ENCODE results near the gene KRT7. TPM values are rescaled to one million over a fixed set of nuclear protein-coding genes. Genes with fewer than 3 reads are reported as not detected.

Gene KRT7
- total and polyA plus RNA-seq, 2 donors (not counting 1 experiment from before 2014, with no cell fraction given): not detected

GRCh38 chr12:52224151-52224550, 8.9 kb upstream of the KRT7 start:
- Histone ChIP-seq H4K20me1 (ENCODE audit: control insufficient read depth, insufficient read depth, low read length, poor library complexity, severe bottlenecking) (no peaks in the 10 kb centered on the region), H3K9ac (ENCODE audit: low read length) (no peak overlapping the region), H3K27ac (ENCODE audit: low read length in 2 of 2) (no peak overlapping the region), H3K4me1 (ENCODE audit: control insufficient read depth in 2 of 2, insufficient read depth in 2 of 2, low read length in 2 of 2) (no peaks in the 10 kb centered on the region), H3K27me3 (replicated peaks in 1 of 4; ENCODE audit: control extremely low read depth in 1 of 4, control insufficient read depth in 3 of 4, insufficient read depth in 4 of 4, low read length in 3 of 4) (peaks cover 0 to 14% (median 13%) of the 10 kb centered on the region in 4 experiments), H3K36me3 (replicated peaks in 1 of 2; ENCODE audit: control extremely low read depth in 1 of 2, control insufficient read depth in 1 of 2, extremely low read depth in 1 of 2, insufficient read depth in 2 of 2, low read length in 1 of 2) (no peaks in the 10 kb centered on the region), H2AFZ (ENCODE audit: insufficient read depth, low read depth, low read length, poor library complexity, severe bottlenecking) (no peak overlapping the region), H3K4me2 (replicated peaks; ENCODE audit: low read depth, low read length, poor library complexity, severe bottlenecking) (no peak overlapping the region), H3K79me2 (ENCODE audit: control insufficient read depth, insufficient read depth, low read length) (no peaks in the 10 kb centered on the region), H3K9me3 (ENCODE audit: control extremely low read depth in 1 of 3, control insufficient read depth in 2 of 3, insufficient read depth in 1 of 3, low read length in 2 of 3) (peaks cover 0 to 3% (median 0%) of the 10 kb centered on the region in 3 donors), H3K4me3 (ENCODE audit: control extremely low read depth in 1 of 5, extremely low read depth in 1 of 5, insufficient read depth in 1 of 5, low read depth in 2 of 5, low read length in 4 of 5) (no peak overlapping the region)
- intact Hi-C loops (cut with micrococcal nuclease): no loop called here
- H3K4me1 Mint-ChIP-seq: no peaks in the 10 kb centered on the region
- no peak overlapping the region for H3K27ac Mint-ChIP-seq
- no peak for DNase-seq
- 92% methylated on average over 2 of the region's 3 CpGs for WGBS (ENCODE audit: insufficient coverage)
- H3K4me3 Mint-ChIP-seq: no peak overlapping the region
- no peak for ATAC-seq (ENCODE audit: low read depth)
- H3K9me3 Mint-ChIP-seq (ENCODE audit: insufficient read depth): no peaks in the 10 kb centered on the region
- ChIA-PET CTCF (no interaction called here), POLR2A (no interaction called here)
- H3K27me3 Mint-ChIP-seq: peaks cover 42% of the 10 kb centered on the region
- no peak for TF ChIP-seq EZH2 (IDR thresholded peaks at IDR 0.05; ENCODE audit: borderline replicate concordance, insufficient read depth, low read depth, low read length, poor library complexity, severe bottlenecking)
- TF ChIP-seq, protein P1, sequence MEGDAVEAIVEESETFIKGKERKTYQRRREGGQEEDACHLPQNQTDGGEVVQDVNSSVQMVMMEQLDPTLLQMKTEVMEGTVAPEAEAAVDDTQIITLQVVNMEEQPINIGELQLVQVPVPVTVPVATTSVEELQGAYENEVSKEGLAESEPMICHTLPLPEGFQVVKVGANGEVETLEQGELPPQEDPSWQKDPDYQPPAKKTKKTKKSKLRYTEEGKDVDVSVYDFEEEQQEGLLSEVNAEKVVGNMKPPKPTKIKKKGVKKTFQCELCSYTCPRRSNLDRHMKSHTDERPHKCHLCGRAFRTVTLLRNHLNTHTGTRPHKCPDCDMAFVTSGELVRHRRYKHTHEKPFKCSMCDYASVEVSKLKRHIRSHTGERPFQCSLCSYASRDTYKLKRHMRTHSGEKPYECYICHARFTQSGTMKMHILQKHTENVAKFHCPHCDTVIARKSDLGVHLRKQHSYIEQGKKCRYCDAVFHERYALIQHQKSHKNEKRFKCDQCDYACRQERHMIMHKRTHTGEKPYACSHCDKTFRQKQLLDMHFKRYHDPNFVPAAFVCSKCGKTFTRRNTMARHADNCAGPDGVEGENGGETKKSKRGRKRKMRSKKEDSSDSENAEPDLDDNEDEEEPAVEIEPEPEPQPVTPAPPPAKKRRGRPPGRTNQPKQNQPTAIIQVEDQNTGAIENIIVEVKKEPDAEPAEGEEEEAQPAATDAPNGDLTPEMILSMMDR (IDR thresholded peaks at IDR 0.05): no peak

- Mint-ChIP-seq H3K4me3 (no peak overlapping the region), H3K27me3 (peaks cover 45% of the 10 kb centered on the region), H3K27ac (no peak overlapping the region), H3K9me3 (ENCODE audit: insufficient read depth) (no peaks in the 10 kb centered on the region), H3K4me1 (no peaks in the 10 kb centered on the region)
- intact Hi-C loops (cut with micrococcal nuclease): no loop called here
- Histone ChIP-seq H3K4me2 (replicated peaks; ENCODE audit: low read depth, low read length, poor library complexity, severe bottlenecking) (no peak overlapping the region), H3K9ac (ENCODE audit: low read length) (no peak overlapping the region), H3K9me3 (ENCODE audit: control extremely low read depth in 1 of 3, control insufficient read depth in 2 of 3, insufficient read depth in 1 of 3, low read length in 2 of 3) (peaks cover 0 to 3% (median 0%) of the 10 kb centered on the region in 3 donors), H3K79me2 (ENCODE audit: control insufficient read depth, insufficient read depth, low read length) (no peaks in the 10 kb centered on the region), H3K36me3 (replicated peaks in 1 of 2; ENCODE audit: control extremely low read depth in 1 of 2, control insufficient read depth in 1 of 2, extremely low read depth in 1 of 2, insufficient read depth in 2 of 2, low read length in 1 of 2) (no peaks in the 10 kb centered on the region), H3K4me1 (ENCODE audit: control insufficient read depth in 2 of 2, insufficient read depth in 2 of 2, low read length in 2 of 2) (no peaks in the 10 kb centered on the region), H3K27ac (ENCODE audit: low read length in 2 of 2) (no peak overlapping the region), H4K20me1 (ENCODE audit: control insufficient read depth, insufficient read depth, low read length, poor library complexity, severe bottlenecking) (no peaks in the 10 kb centered on the region), H3K4me3 (ENCODE audit: control extremely low read depth in 1 of 5, extremely low read depth in 1 of 5, insufficient read depth in 1 of 5, low read depth in 2 of 5, low read length in 4 of 5) (no peak overlapping the region), H3K27me3 (replicated peaks in 1 of 4; ENCODE audit: control extremely low read depth in 1 of 4, control insufficient read depth in 3 of 4, insufficient read depth in 4 of 4, low read length in 3 of 4) (peaks cover 0 to 17% (median 10%) of the 10 kb centered on the region in 4 experiments), H2AFZ (ENCODE audit: insufficient read depth, low read depth, low read length, poor library complexity, severe bottlenecking) (no peak overlapping the region)
- DNase-seq: no peak
- ATAC-seq (ENCODE audit: low read depth): no peak
- TF ChIP-seq, protein P1 (IDR thresholded peaks at IDR 0.05): no peak
- TF ChIP-seq EZH2 (IDR thresholded peaks at IDR 0.05; ENCODE audit: borderline replicate concordance, insufficient read depth, low read depth, low read length, poor library complexity, severe bottlenecking): no peak
- ChIA-PET CTCF (no interaction called here), POLR2A (no interaction called here)
- WGBS (ENCODE audit: insufficient coverage): 92% methylated on average over 3 of the region's 4 CpGs
Observed at GRCh38 chr12:52225752-52226151, 7.3 kb upstream of the KRT7 start.
